GM21526 (cell line): ENCODE results near the gene GJB1.
A peak's percentile ranks its signal among the peaks of the same experiment; 100 is the strongest.
"Not testable (repeated sequence)": the region's sequence is repeated elsewhere in the genome, so short reads cannot be mapped to it uniquely, and the experiment has no call there.

Source experiments
- ATAC-seq: cut with Tn5 transposase; IDR thresholded peaks from one replicate; pipeline ENCODE4 v1.9.1; 2021; ENCODE audit warnings: moderate library complexity; ENCODE audit not compliant: unreplicated experiment, low FRiP score

GJB1 gene

DNA sequence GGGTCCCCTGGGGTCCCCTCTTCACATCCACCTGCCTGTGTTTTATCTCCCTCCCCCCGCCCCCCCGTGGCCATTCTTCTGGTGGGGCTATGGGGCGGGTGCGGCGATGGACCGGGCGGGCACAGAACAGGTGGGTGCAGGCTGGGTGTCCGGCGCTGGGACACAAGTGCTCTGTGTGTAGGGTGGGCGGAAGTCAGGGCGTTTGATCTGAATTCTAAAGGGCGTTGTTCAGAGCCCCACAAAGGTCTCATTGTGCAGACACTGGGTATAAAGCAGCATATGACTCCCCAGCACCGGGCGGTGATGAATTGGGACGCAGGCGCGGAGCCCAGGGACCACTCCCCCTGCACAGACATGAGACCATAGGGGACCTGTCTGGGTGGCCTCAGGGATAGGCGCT is at the start of gene GJB1:
Gene GJB1 (plus strand): TSS at position 296 of the 400 bp plus-strand sequence. CDS start 484 bp downstream, outside the sequence.
- ATAC-seq, result no peak

DNA sequence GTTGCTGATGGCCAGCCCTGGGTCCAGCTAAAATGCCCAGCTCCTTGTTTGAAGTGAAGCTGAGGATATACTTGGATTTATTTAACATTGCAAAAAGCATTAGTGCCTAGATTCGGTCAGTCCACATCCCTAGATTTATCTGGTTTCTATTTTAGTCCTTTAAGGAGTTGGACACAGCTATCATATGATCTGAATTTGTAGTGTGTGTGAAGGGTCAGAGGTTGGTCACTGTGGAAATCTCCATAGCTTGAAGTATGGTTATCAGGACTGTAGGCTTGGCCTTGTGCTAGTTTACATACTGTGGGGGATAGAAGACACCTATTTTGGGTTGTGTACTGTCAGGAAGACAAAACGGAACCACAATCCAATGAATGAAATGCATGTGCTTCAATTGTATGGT is 49.6 kb upstream of the GJB1 start:
- no peak for ATAC-seq

DNA sequence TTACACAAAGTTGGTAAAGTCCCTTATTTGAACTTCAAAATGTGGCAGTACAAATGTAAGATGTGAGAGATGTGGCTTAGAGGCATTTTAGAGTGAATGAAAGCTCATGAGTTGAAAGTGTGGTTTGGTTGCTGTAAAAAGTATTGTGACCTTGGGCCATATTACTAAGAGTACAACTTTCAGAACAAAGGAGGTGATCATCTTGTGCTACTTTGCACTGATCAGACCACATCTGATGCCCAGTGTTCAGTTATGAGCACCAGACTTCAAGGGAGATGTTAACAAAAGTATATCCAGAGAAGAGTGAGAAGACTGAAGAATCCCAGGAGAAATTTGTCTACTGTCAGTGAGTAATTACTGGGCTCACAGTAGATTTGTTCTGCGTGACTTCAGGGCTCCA is 48.2 kb upstream of the GJB1 start:
- ATAC-seq, result no peak

DNA sequence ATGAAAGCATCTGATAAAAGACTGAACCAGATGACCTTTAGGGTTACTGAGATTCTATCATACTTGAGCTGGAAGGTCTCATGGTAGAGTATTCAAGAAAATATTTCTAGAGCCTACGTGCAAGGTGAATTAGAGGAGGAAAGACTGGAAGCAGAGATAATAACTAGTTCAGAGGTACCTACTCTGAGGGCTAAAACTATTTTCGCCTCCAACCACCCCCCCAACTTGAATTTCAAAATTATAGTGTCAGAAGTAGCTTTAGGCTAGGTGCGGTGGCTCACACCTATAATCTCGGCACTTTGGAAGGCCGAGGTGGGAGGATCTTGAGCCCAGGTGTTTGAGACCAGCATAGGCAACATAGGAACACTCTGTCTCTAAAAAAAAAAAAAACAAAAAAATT is 47.5 kb upstream of the GJB1 start:
- no peak for ATAC-seq

DNA sequence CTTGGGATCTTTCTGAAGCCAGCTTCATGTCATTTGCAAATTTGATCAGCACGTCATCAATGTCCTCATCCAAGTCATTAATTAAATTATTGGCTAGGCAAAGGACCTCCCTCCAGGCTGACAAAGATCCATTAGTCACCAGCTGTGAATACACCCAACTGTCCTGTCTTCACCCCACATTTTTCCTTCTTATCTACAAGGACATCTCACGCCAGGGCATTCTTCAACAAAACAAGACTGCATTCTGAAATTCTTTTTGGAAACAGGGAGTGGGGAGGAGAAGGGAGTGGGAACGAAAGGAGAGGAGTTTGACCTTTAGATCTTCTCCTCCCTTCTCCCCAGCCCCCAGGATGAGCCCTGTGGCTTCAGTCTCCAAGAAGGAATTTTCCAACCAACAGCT is 45.7 kb upstream of the GJB1 start:
- no peak for ATAC-seq

DNA sequence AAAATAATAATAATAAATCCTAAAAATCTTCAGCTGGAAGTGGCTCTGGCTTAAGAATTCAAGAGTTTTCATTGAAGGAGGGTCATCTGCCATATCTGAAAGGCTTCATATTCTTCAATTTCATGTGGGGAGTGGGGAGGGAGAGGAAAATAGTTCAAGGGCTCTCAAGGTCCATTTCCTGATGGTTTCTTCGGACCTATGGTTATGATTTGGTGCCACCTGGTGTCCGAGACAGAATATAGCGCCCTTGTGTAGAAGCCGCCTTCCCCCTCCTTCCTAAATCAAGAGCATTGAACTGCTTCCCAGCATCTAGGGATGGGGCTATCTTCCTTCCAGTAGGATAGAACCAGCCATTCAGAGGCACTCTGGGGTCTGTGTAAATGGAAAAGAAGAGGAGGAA is 44.1 kb upstream of the GJB1 start:
- ATAC-seq, result no peak

DNA sequence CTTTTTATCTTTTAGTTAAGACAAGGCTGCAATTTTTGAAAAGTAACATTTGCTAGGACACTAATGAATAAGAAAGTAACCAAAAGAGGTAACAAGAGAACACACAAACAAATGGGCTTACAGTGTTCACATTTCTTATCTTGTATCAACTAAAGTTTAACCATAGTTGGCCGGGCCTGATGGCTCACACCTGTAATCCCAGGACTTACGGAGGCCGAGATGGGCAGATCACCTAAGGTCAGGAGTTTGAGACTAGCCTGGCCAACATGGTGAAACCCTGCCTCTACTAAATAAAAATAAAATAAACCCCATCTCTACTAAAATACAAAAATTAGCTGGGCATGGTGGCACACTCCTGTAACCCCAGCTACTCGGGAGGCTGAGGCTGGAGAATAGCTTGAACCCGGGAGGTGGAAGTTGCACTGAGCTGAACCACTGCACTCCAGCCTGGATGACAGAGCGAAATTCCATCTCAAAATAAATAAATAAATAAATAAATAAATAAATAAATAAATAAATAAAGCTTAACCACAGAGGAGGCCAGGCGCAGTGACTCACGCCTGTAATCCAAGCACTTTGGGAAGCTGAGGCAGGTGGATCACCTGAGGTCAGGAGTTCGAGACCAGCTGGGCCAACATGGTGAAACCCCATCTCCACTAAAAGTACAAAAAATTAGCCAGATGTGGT is 42.3 kb upstream of the GJB1 start:
- not testable (repeated sequence) for ATAC-seq

DNA sequence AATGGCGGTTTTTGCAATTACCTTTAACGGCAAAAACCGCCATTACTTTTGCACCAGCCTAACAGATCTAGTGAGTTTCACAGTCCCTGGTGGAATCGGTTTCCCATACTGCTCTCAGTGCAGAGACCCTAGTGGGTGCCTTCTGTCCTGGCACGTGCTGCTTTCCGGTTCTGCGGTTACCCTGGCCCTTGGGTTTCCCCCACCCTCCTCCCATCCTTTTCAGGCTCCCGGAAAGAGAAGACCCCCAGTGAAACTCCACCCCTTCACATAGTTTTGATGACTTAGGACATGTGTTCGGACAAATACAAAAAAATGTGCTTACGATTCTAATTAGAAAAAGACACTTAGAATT is 41.5 kb upstream of the GJB1 start:
- ATAC-seq, result peak; percentile 13

DNA sequence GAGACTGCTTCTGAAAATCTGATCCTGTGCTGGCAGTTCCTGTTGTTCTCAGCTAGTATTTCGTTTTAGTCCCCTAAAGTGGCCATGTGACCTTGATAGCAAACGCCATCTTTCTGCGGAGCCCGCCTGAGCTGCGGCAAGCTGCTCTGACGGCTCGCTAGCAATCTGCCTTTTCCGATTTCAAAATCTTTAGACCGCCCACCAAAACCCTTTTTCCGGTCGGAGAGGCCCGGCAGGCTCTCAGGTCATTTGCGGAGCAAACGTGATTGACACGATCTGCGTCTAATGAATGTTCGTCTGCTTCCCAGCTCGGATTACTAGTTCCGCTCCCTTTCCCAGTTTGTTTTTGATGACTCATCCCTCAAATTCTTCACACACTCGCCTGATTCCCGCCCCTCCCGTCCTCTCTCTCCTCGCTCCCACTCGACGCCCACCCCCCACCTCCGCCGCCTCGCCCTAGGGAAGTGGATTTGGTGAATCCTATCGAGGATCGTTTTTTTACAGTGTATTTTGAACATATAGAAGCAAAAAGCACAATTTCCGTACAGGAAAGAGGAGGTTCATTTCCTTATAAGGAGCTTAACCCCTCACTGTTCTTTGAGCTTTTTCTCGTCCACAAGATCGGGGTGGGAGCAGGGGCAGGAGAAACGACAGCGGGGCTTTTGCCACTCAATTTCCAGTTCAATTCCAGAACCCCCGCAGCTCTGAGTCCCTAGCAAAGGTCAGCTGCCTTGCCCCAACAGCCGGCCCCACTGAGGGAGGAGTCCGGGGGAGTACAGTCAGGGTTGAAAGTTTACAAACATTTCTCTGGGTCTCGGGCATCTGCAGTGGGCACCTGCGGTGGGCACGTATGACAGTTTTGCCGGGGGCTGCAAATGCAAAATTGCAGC is 40.9 kb upstream of the GJB1 start:
- ATAC-seq, result peak; percentile 81

DNA sequence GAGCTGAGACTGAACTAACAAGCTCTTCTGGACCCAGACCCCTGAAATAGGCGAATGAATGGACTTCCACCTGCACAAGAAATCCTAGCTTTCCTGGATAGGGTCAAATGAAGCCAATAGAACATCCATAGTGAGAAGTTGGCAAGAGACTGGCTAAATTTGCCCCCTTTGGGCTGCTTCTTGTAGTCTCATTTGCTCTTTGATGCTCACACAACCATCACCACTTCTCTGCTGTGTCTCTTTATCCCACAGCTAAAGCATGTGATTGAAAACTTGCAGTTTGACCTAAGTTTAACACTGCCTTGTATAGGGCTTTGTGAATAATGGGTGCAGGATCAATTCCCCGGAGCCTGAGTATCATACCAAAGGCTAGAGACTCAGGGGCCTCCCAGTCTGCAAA is 40.2 kb upstream of the GJB1 start:
- no peak for ATAC-seq

DNA sequence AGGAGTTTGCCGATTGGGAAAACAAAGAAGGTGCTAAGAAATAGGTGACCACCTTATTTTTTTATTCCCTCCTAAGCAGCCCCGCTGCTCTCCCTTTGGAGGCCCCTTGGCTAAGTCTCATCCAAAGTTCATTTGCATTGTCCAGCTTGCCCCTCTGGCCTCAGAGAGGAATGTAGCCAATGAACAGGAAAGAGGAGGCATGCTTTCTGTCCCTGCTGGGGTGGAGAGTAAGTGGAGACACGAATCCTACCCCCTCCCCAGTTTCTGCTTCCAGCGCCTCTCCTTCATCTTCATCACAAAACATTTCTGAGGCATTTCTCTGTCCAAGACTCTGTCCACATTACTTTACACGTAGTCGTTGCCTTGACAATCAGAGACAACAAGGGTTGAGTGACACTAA is 39.7 kb upstream of the GJB1 start:
- no peak for ATAC-seq

DNA sequence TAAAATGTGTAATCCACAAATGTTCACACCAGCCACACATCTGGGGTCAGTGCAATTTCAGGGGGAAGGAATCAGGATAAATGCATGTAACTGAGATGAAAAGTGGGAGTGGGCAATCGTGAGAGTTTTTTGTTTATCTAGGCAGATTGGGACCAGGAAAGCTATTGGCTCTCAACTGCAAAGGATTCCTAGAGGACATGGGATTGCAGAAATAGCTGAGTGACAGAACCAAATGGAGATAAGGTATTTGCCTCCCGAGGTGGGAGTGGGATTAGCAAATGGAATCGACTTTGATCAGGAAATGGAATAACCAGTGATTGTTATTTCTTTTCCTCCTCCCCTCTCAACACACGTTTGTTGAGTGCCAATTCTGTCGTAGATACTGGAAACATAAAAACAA is 38.9 kb upstream of the GJB1 start:
- no peak for ATAC-seq

DNA sequence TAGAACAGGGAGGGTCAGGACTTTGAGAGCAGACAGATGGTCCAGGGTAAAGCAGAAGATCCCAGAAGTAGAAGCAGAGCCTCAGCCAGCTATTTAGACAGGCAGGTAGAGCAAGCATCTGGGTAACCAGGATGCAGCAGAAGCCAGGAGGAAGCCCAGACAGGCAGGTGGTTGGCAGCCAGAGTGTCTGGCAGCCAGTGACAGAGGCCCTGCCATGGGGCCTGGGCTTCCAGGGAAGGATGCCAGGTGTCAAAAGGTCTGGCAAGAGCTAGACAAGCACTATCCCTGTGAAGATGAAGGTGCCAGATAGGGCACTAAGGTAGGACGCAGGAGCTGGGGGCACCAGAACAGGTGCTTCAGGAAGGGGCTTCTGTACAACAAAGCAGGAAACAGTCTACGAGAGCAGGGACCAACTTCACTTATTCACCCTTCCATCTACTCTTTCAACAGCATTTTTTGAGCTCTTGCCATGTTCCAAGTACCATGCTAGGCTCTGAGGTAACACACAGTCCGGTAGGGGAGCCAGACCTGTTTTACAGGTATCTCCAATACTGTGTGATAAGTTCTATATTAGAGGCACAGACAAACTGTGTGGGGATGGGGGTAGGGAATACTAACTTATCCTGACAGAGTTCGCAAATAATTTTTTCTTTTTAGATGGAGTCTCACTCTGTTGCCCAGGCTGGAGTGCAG is 38.1 kb upstream of the GJB1 start:
- no peak for ATAC-seq

DNA sequence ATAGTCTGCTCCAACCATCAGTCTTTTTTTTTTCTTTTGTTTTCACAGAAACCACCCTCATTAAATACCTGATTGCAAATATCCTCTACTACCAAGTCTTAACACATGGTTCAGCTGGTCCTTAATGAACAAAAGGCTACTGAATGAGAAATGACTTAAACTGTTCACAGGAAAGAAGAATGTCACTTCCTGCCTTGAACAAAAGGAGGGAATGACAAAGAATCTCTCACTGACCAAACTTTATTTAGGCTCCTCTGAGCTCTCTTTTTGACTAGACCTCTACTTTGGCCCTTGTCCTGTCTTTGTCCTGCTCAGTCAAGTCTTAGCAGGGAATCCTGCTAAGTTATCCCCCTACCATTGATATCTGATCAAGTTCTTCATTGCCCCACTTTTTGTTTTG is 31.8 kb upstream of the GJB1 start:
- no peak for ATAC-seq

DNA sequence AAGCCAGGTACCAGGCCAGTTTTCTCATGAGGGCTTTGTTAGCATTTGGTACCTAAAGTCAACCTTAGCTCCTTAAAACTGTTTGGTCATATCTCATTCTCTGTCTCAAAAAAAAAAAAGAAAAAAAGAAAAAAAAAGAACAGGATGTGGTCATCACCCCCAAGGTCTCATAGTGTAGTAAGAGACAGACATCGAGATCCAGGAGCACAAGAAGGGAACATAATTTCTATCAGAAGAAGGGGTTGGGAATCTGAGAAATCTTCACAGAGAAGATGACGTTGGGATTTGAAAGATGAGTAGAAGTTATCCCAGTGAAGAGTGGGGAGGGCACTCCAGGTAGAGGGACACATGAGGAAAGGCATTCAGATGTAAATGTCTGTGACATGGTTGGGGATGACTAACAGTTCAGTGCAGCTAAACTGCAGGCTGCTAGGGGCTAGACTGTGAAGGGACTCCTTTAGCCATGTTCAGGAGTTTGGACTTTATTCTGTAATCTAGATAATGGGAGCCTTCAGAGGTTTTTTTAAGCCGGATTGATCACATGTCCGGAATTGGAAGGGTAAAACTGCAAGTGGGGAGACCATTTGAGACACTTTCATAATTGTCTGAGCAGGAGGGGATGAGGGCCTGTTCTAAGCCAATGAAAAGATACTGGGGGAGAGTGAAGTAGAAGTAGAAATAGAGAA is 26.9 kb upstream of the GJB1 start:
- no peak for ATAC-seq

DNA sequence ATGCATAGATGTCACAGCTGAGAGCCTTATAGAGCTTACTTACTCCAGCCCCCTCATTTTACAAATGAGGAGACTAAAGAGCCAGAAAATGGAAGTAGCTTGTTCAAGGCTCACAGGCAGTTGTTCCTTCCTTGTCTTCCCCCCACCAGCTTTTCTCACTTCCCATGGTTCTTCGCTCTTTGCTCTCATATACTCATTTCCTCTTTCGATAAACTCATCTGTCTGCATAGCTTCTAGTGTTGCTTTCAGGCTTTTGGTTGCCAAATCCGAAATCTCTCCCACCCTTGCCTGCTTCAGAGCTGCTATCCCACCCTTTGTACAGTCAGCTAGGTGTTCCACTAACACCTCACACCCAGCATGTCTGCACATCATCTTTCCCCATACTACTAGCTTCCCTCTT is 25.0 kb upstream of the GJB1 start:
- ATAC-seq, result peak; percentile 77

DNA sequence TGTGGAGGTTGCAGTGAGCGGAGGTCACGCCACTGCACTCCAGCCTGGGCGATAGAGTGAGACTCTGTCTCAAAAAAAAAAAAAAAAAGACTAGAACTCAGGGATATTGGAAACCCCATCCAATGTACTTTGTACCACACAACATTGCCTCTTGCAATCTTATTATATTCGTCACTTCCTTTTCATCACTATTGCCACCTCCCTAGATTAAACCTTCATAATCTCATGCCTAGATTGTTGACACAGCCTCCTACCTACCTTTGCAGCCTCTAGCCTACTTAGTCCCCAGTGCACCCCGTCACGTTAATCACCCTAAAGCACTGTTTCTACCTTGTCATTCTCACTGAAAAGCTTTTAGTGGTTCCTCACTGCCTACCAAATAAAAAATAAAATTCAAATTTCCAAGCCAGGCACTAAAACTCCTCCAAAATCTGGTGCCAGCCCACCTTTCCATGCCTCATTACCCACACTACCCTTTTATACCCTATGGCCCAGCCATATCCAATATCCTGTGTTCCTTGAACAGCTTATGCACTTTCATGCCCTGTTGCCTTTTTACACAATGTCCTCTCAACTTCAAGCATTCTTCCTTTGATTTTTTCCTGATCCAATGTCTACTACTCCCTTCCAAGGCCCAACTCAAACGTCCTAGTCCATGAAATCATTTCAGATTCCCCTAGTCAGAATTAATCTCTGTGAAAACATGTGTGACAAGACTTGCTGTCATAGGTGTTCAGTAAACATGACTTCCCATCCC is 23.6 kb upstream of the GJB1 start:
- ATAC-seq, result no peak

DNA sequence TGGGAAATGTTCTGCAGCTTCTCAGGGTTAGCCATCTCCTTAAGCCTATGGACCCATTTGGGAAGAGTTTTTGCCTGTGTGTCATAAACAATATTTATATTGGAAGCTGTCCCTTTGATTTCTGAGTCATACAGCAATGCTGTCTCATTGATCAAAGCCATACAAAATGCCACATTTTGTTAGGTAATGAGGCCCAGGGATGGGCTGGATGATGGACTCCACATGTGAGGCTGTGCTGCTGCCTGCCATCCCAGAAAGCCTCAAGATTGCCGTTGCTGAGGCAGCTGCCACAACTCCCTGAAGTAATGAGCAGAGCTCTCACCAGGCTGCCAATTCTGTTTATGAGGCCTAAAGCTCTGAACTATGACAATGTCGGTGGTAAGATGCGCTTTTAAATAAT is 12.2 kb upstream of the GJB1 start:
- ATAC-seq, result no peak

DNA sequence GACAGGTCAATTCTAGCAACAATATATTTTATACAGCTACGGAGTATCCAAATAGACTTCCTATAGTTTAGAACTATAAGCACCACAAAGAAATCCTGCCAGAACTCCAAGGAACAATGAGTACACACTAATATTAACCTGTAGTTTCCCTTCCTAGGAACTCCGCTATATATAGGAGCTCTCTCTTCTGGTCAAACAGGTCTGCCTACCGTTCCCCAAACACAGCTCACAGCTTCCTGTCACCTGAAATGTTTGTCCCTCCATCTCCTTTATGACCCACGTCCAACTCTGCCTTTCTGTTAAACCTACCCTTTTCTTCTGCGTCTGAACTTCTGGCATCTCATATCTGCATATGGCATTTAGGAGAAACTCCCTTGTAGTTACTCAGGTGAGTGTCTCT is 10.5 kb upstream of the GJB1 start:
- ATAC-seq, result no peak

DNA sequence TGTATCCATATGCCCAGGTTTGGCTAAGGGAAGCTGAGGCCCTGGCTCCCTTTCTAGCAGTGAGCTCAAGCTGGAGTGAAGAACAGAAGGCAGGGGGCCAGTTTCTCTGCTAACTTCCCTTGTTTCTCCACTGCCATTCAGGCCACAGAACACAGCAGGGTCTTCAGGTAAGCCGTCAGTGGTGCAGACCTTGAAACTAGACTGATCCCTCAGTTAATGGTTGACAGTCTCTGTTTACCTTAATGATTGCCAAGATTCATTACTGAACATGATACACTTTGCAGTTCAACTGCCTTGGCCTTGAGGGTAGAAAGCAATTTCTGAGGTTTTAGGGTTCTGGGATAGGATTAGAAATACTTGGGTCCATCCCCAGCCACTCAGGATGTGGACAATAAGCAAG is 8.9 kb upstream of the GJB1 start:
- no peak for ATAC-seq
